Activated naive CD8-positive, alpha-beta T cell treated with anti-CD3 and anti-CD28 coated beads, Interleukin-2, amount 10 ng/mL, durations not matched to agents 7 days and 5 days (primary cell): Measurements from ENCODE around the gene ZBTB16. TPM values are rescaled to one million over a fixed set of nuclear protein-coding genes. Genes with fewer than 3 reads are reported as not detected.
A peak's percentile ranks its signal among the peaks of the same experiment; 100 is the strongest.

Experiments used
- ATAC-seq: fragments of 150-1000 bp; cut with Tn5 transposase; one replicate; pipeline ENCODE4 v1.10.0; 2021; ENCODE audit warnings: low read depth, moderate library complexity
- POLR2A ChIA-PET: fragments of 350-600 bp; sonication (Branson Sonifier 250); formaldehyde crosslinking; loops from one replicate; lab custom pipeline; 2021; ENCODE audit warnings: antibody characterized with exemption; lab: Charles Lee
- DNase-seq: peaks from one replicate; pipeline ENCODE4 v3.0.0; 2021
- H3K27ac Mint-ChIP-seq: one replicate; pipeline ENCODE4 v1.8.0; 2022; ENCODE audit warnings: mild to moderate bottlenecking, mixed read lengths
- H3K27me3 Mint-ChIP-seq: one replicate; pipeline ENCODE4 v1.8.0; 2022; ENCODE audit warnings: mild to moderate bottlenecking, moderate library complexity, mixed read lengths
- H3K36me3 Mint-ChIP-seq: one replicate; pipeline ENCODE4 v1.8.0; 2021; ENCODE audit warnings: mild to moderate bottlenecking, mixed read lengths
- H3K4me1 Mint-ChIP-seq: one replicate; pipeline ENCODE4 v1.8.0; 2021; ENCODE audit warnings: mixed read lengths
- H3K4me3 Mint-ChIP-seq: one replicate; pipeline ENCODE4 v1.8.0; 2022; ENCODE audit warnings: mild to moderate bottlenecking, moderate library complexity, mixed read lengths
- H3K9me3 Mint-ChIP-seq: one replicate; pipeline ENCODE4 v1.8.0; 2021; ENCODE audit warnings: mixed read lengths
- total RNA-seq, 2 experiments: library from RNA; stranded (reverse); gene quantifications; one replicate each; pipeline ENCODE4 v1.2.3, GENCODE V29; 2021

ZBTB16 gene
- total RNA-seq, 2 experiments from 2014 or later = 13.1 to 14.6 TPM

DNA sequence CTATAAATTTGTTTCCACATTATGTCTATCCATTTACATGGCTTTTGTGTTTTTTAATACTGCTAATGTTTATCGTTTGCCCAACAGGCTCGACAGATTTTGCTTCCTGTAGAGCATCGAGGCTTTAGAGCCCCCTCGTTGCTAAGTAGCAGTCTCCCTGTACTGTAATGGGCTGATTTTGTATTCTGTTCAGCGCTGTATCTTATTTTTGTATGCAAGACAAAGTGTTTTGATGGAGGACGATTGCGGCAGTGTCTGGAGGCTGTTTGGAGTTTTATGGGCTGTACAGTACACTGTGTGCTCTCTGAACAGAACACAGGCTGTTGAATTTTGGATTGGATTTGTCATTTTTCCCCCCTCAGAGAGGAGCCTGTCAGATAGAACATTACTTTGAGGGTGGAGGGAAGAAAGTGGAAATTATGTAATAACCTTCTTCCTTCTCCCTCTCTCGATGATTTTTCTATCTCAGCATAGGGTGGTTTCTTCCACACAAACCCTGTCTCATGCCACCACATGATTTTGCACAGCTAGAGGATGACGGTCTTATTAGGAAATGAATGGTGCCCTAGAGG, 104.4 kb downstream of the ZBTB16 start:
- no peaks in the 10 kb centered on the region for H3K9me3 Mint-ChIP-seq
- no peak for DNase-seq
- POLR2A ChIA-PET = no interaction called here
- H3K27ac Mint-ChIP-seq = no peak overlapping the region
- no peak for ATAC-seq
- no peak overlapping the region for H3K4me3 Mint-ChIP-seq
- peaks cover 3% of the 10 kb centered on the region for H3K36me3 Mint-ChIP-seq
- H3K4me1 Mint-ChIP-seq = peaks cover 63% of the 10 kb centered on the region
- H3K27me3 Mint-ChIP-seq = no peaks in the 10 kb centered on the region

- no peaks in the 10 kb centered on the region for H3K9me3 Mint-ChIP-seq
- H3K27me3 Mint-ChIP-seq = no peaks in the 10 kb centered on the region
- no peak for ATAC-seq
- H3K4me3 Mint-ChIP-seq = no peak overlapping the region
- peaks cover 5% of the 10 kb centered on the region for H3K36me3 Mint-ChIP-seq
- peaks cover 64% of the 10 kb centered on the region for H3K4me1 Mint-ChIP-seq
- peak overlapping the region; percentile 0 for H3K27ac Mint-ChIP-seq
- no peak for DNase-seq
- POLR2A ChIA-PET = no interaction called here
Measured at GRCh38 chr11:114164546-114164945, 105.0 kb downstream of the ZBTB16 start.

GRCh38 chr11:114165326-114166230, 106.1 kb downstream of the ZBTB16 start:
- ATAC-seq (no peak), DNase-seq (no peak)
- peaks cover 60% of the 10 kb centered on the region for H3K4me1 Mint-ChIP-seq
- H3K36me3 Mint-ChIP-seq = peaks cover 6% of the 10 kb centered on the region
- no peak overlapping the region for H3K4me3 Mint-ChIP-seq
- H3K27me3 Mint-ChIP-seq = no peaks in the 10 kb centered on the region
- peak overlapping the region; percentile 79 for H3K27ac Mint-ChIP-seq
- POLR2A ChIA-PET = interaction anchor here (2.0 kb wide), 1 partner anchor 17 kb away, joined by 13 read pairs; no protein-coding TSS in a partner anchor
- H3K9me3 Mint-ChIP-seq = no peaks in the 10 kb centered on the region

DNA sequence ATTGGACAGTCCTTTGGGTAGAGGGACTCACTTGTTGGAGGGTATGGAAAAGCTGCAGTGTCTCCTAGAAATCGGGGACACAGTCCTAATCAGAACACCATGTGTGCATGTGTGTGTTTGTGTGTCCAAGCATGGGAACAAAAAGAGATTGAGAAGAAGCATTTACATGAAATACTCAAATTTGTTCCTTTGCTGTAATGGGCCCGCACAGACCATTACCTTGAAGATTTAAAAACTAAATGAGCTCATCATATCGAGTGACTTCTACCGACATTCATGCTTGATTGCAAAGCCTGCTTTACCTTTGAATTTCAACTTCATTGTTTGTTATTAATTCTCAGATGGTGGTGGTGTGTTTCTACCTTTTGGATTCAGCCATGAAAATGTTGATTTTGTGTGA, 106.9 kb downstream of the ZBTB16 start:
- POLR2A ChIA-PET = interaction anchor here (0.6 to 2.0 kb wide), 6 partner anchors 11 to 113 kb away, joined by 3 to 13 read pairs (median 3); no protein-coding TSS in a partner anchor
- H3K9me3 Mint-ChIP-seq = no peaks in the 10 kb centered on the region
- no peak for DNase-seq
- peak overlapping the region; percentile 79 for H3K27ac Mint-ChIP-seq
- peak overlapping the region; percentile 54 for H3K4me3 Mint-ChIP-seq
- no peak for ATAC-seq
- no peaks in the 10 kb centered on the region for H3K27me3 Mint-ChIP-seq
- H3K36me3 Mint-ChIP-seq = peaks cover 6% of the 10 kb centered on the region
- H3K4me1 Mint-ChIP-seq = peaks cover 55% of the 10 kb centered on the region

GRCh38 chr11:114166897-114167323, 107.4 kb downstream of the ZBTB16 start:
- H3K4me1 Mint-ChIP-seq = peaks cover 53% of the 10 kb centered on the region
- H3K27ac Mint-ChIP-seq = peak overlapping the region; percentile 79
- ATAC-seq = peak; percentile 41
- no peaks in the 10 kb centered on the region for H3K9me3 Mint-ChIP-seq
- no peak for DNase-seq
- peak overlapping the region; percentile 54 for H3K4me3 Mint-ChIP-seq
- H3K36me3 Mint-ChIP-seq = peaks cover 3% of the 10 kb centered on the region
- no peaks in the 10 kb centered on the region for H3K27me3 Mint-ChIP-seq
- POLR2A ChIA-PET = interaction anchor here (0.6 to 2.0 kb wide), 6 partner anchors 11 to 113 kb away, joined by 3 to 13 read pairs (median 3); no protein-coding TSS in a partner anchor

DNA sequence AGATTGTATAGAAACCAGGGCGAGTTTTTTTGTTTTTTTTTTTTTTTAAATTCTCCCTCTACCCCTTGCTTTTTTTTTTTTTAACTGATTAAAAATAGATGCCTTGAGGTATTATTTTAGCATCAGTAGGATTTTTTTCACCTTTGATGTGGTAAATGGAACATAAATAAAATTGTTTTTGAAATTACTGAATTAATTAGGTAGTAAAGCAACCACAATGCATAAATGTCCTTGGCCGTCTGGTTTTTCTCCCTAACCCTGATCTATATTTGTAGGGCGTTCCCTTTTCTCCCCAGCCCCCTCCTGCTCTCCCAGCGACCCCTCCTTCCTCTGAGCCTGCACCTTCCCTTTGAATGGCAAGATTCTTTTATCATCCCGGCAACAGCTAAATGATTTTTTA, 107.8 kb downstream of the ZBTB16 start:
- DNase-seq (no peak), ATAC-seq (no peak)
- Mint-ChIP-seq H3K27ac (peak overlapping the region; percentile 79), H3K4me3 (peak overlapping the region; percentile 54), H3K4me1 (peaks cover 56% of the 10 kb centered on the region), H3K36me3 (peaks cover 3% of the 10 kb centered on the region), H3K9me3 (no peaks in the 10 kb centered on the region), H3K27me3 (no peaks in the 10 kb centered on the region)
- POLR2A ChIA-PET = interaction anchor here (0.6 to 2.0 kb wide), 3 partner anchors 14 to 107 kb away, joined by 3 to 13 read pairs (median 4); no protein-coding TSS in a partner anchor

DNA sequence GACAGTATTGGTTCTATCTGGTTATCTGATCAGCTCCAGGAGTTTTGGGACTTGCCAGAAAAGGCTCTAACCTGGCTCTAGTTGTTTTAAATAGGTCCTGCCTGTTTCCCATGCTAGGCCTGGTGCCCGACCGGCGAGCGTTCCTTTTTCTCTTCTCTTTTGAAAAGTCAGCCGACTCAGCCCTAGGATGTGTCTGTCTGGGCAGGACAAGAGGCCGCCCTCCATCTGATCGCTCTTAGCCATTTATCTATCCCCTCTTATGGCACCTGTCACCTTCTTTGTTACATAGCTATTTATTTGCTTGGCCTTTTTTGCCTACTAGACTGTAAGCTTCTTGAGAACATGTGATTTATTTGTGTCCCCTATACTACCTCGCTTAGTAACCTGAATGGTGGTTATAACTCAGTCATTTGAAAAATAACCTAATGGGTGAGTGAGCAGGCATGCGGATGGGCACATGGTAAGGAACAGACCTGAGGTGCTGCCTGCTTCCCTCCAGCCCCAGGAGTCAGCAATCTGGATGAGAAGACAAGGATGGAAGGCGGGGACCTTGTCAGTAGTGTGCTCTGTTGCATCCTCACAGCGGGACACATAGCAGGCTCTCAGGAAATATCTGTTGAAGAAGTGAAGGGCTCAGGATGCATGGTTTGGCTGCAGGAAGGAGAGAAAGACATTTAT, 108.4 kb downstream of the ZBTB16 start:
- H3K27ac Mint-ChIP-seq = peak overlapping the region; percentile 68
- ATAC-seq (no peak), DNase-seq (no peak)
- no peaks in the 10 kb centered on the region for H3K9me3 Mint-ChIP-seq
- peaks cover 60% of the 10 kb centered on the region for H3K4me1 Mint-ChIP-seq
- peaks cover 3% of the 10 kb centered on the region for H3K36me3 Mint-ChIP-seq
- H3K27me3 Mint-ChIP-seq = no peaks in the 10 kb centered on the region
- POLR2A ChIA-PET = interaction anchor here (2.0 to 5.0 kb wide), 2 partner anchors 15 kb away, joined by 13 to 38 read pairs; no protein-coding TSS in a partner anchor
- peak overlapping the region; percentile 54 for H3K4me3 Mint-ChIP-seq

DNA sequence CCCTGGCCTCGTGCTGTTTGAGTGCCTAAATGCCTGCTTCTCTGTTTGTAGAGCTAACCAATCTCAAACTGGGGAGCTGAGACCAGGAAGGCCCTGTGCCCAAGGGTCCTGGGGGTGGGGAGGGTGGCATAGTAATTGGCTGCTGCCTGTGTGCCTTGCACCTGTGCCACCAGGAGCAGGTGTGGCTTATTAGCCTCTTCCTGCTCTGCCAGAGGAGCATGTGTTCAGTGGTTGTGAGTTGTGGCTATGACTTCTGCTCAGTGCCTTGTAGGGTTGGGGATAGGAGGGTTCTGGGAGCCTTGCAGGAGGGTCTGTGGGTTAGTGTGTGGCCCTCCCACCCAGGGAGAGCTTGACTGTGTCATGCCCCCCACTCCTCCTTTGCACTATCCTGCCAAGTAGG, 109.2 kb downstream of the ZBTB16 start:
- no peak for DNase-seq
- H3K27me3 Mint-ChIP-seq = no peaks in the 10 kb centered on the region
- H3K4me3 Mint-ChIP-seq = peak overlapping the region; percentile 54
- H3K36me3 Mint-ChIP-seq = peaks cover 5% of the 10 kb centered on the region
- peak overlapping the region; percentile 68 for H3K27ac Mint-ChIP-seq
- peaks cover 67% of the 10 kb centered on the region for H3K4me1 Mint-ChIP-seq
- POLR2A ChIA-PET = interaction anchor here (0.6 to 5.0 kb wide), 3 partner anchors 15 to 96 kb away, joined by 3 to 38 read pairs (median 3); no protein-coding TSS in a partner anchor
- ATAC-seq = peak; percentile 24
- no peaks in the 10 kb centered on the region for H3K9me3 Mint-ChIP-seq

GRCh38 chr11:114169321-114169749, 109.8 kb downstream of the ZBTB16 start:
- POLR2A ChIA-PET = interaction anchor here (0.9 to 5.0 kb wide), 4 partner anchors 9 to 91 kb away, joined by 3 to 38 read pairs (median 5); no protein-coding TSS in a partner anchor
- Mint-ChIP-seq H3K27ac (peak overlapping the region; percentile 68), H3K9me3 (no peaks in the 10 kb centered on the region), H3K36me3 (peaks cover 5% of the 10 kb centered on the region), H3K4me1 (peaks cover 69% of the 10 kb centered on the region), H3K27me3 (no peaks in the 10 kb centered on the region), H3K4me3 (no peak overlapping the region)
- DNase-seq = no peak
- ATAC-seq = no peak

DNA sequence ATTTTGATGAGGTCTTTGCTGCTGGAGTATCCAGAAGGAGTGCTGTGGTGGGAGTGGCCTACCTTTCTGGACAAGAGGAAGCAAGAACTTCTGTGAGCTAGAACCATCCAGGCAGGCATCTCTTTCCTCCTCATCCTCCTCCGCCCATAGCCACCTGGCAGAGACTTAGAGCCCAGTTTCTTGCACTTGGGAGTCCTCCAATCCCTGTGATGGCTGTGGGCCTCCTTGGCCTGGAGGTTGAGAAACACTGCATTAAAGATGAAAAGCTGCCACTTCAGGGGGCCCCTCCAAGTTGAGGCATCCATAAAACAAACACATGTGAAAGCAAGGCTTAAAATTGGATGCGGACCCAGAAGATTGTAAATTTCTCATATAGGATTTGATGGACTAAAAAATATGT, 110.3 kb downstream of the ZBTB16 start:
- H3K27ac Mint-ChIP-seq = peak overlapping the region; percentile 68

GRCh38 chr11:114170226-114170625, 110.7 kb downstream of the ZBTB16 start:
- H3K27me3 Mint-ChIP-seq = no peaks in the 10 kb centered on the region
- no peak overlapping the region for H3K27ac Mint-ChIP-seq
- POLR2A ChIA-PET = interaction anchor here (1.8 to 5.0 kb wide), 2 partner anchors 10 to 13 kb away, joined by 6 to 38 read pairs; no protein-coding TSS in a partner anchor
- no peak overlapping the region for H3K4me3 Mint-ChIP-seq
- no peak for DNase-seq
- no peaks in the 10 kb centered on the region for H3K9me3 Mint-ChIP-seq
- ATAC-seq = no peak
- peaks cover 5% of the 10 kb centered on the region for H3K36me3 Mint-ChIP-seq
- peaks cover 76% of the 10 kb centered on the region for H3K4me1 Mint-ChIP-seq

More for the DNA sequence above, 110.3 kb downstream of the ZBTB16 start:
- ATAC-seq = no peak
- POLR2A ChIA-PET = interaction anchor here (0.9 to 5.0 kb wide), 3 partner anchors 10 to 24 kb away, joined by 4 to 38 read pairs (median 6); no protein-coding TSS in a partner anchor
- DNase-seq = no peak
- H3K4me1 Mint-ChIP-seq = peaks cover 74% of the 10 kb centered on the region
- H3K27me3 Mint-ChIP-seq = no peaks in the 10 kb centered on the region
- no peak overlapping the region for H3K4me3 Mint-ChIP-seq
- H3K9me3 Mint-ChIP-seq = no peaks in the 10 kb centered on the region
- peaks cover 5% of the 10 kb centered on the region for H3K36me3 Mint-ChIP-seq

GRCh38 chr11:114171257-114172054, 111.9 kb downstream of the ZBTB16 start:
- no peak overlapping the region for H3K4me3 Mint-ChIP-seq
- H3K9me3 Mint-ChIP-seq = no peaks in the 10 kb centered on the region
- POLR2A ChIA-PET = interaction anchor here (1.8 to 5.0 kb wide), 3 partner anchors 10 to 22 kb away, joined by 10 to 38 read pairs (median 18); no protein-coding TSS in a partner anchor
- peaks cover 6% of the 10 kb centered on the region for H3K36me3 Mint-ChIP-seq
- DNase-seq = no peak
- H3K27ac Mint-ChIP-seq = peak overlapping the region; percentile 91
- no peak for ATAC-seq
- peaks cover 71% of the 10 kb centered on the region for H3K4me1 Mint-ChIP-seq
- no peaks in the 10 kb centered on the region for H3K27me3 Mint-ChIP-seq
